ENCODE measurements around the gene LDLRAD3.

LDLRAD3 gene

GRCh38 chr11:36081274-36081945 lies 137.5 kb downstream of the LDLRAD3 start:
- DNase-seq = no peak

GRCh38 chr11:36086366-36086765 lies 142.5 kb downstream of the LDLRAD3 start:
- DNase-seq = no peak

- DNase-seq = no peak
These were observed 144.6 kb downstream of the LDLRAD3 start for GRCh38 chr11:36088266-36088972.

- no peak for DNase-seq
These were observed 146.1 kb downstream of the LDLRAD3 start for GRCh38 chr11:36089920-36090319.

GRCh38 chr11:36090356-36091109 lies 146.7 kb downstream of the LDLRAD3 start:
- no peak for DNase-seq

- DNase-seq = no peak
These were observed 147.5 kb downstream of the LDLRAD3 start for GRCh38 chr11:36091256-36091811.

GRCh38 chr11:36092314-36093030 lies 148.6 kb downstream of the LDLRAD3 start:
- no peak for DNase-seq

- no peak for DNase-seq
These were observed 149.7 kb downstream of the LDLRAD3 start for GRCh38 chr11:36093548-36093947.

- DNase-seq = no peak
These were observed 150.3 kb downstream of the LDLRAD3 start for GRCh38 chr11:36094164-36094563.

- no peak for DNase-seq
These were observed 151.9 kb downstream of the LDLRAD3 start for GRCh38 chr11:36095716-36096115.

GRCh38 chr11:36097219-36097650 lies 153.4 kb downstream of the LDLRAD3 start:
- DNase-seq = no peak

- DNase-seq = no peak
These were observed 154.2 kb downstream of the LDLRAD3 start for GRCh38 chr11:36098087-36098486.

- DNase-seq = no peak
These were observed 155.1 kb downstream of the LDLRAD3 start for GRCh38 chr11:36098853-36099375.

- no peak for DNase-seq
These were observed 157.6 kb downstream of the LDLRAD3 start for GRCh38 chr11:36101466-36101865.

- no peak for DNase-seq
These were observed 159.0 kb downstream of the LDLRAD3 start for GRCh38 chr11:36102868-36103267.

GRCh38 chr11:36103933-36104530 lies 160.2 kb downstream of the LDLRAD3 start:
- no peak for DNase-seq

GRCh38 chr11:36104660-36104992 lies 160.8 kb downstream of the LDLRAD3 start:
- no peak for DNase-seq

GRCh38 chr11:36105743-36106581 lies 162.1 kb downstream of the LDLRAD3 start:
- DNase-seq = no peak

GRCh38 chr11:36107547-36107946 lies 163.7 kb downstream of the LDLRAD3 start:
- no peak for DNase-seq

GRCh38 chr11:36108881-36109589 lies 165.2 kb downstream of the LDLRAD3 start:
- no peak for DNase-seq

GRCh38 chr11:36109590-36109849 lies 165.7 kb downstream of the LDLRAD3 start:
- no peak for DNase-seq
